Astrocyte (in vitro differentiated cells and primary cell): Measurements from ENCODE around the gene ITGA2B. TPM values are rescaled to one million over a fixed set of nuclear protein-coding genes. Genes with fewer than 3 reads are reported as not detected.
"Not testable (repeated sequence)": the region's sequence is repeated elsewhere in the genome, so short reads cannot be mapped to it uniquely, and the experiment has no call there.

ENCODE experiments used
- DNase-seq: peaks from one replicate; pipeline ENCODE4 v3.0.0-alpha.2; 2010; ENCODE audit warnings: low read depth
- FAIRE-seq: peaks from 2 replicates; lab custom pipeline; 2011; peaks lifted over from hg19 to GRCh38; lab: Jason Lieb, UNC
- H2AFZ ChIP-seq: 2 replicates; pipeline ENCODE4 v1.6.0; 2012; ENCODE audit warnings: low read depth, low read length, inconsistent platforms
- H3K27ac ChIP-seq: 2 replicates; pipeline ENCODE4 v1.5.1; 2011; ENCODE audit warnings: low read depth, low read length, inconsistent platforms
- H3K27me3 ChIP-seq: 2 replicates; pipeline ENCODE4 v1.6.0; 2011; ENCODE audit warnings: low read length, inconsistent platforms; ENCODE audit not compliant: insufficient read depth
- H3K36me3 ChIP-seq: 2 replicates; pipeline ENCODE4 v1.5.1; 2011; ENCODE audit warnings: low read length, inconsistent platforms; ENCODE audit not compliant: insufficient read depth
- H3K4me1 ChIP-seq: 2 replicates; pipeline ENCODE4 v1.5.1; 2011; ENCODE audit warnings: low read length, inconsistent platforms; ENCODE audit not compliant: insufficient read depth
- H3K4me2 ChIP-seq: 2 replicates; pipeline ENCODE4 v1.6.0; 2012; ENCODE audit warnings: low read length, inconsistent platforms
- H3K4me3 ChIP-seq: 2 replicates; pipeline ENCODE4 v1.5.1; 2011; ENCODE audit warnings: low read depth, mild to moderate bottlenecking, low read length, inconsistent platforms; ENCODE audit not compliant: insufficient read depth
- H3K79me2 ChIP-seq: 2 replicates; pipeline ENCODE4 v1.6.0; 2012; ENCODE audit warnings: mild to moderate bottlenecking, low read length, inconsistent platforms; ENCODE audit not compliant: insufficient read depth
- H3K9ac ChIP-seq: 2 replicates; pipeline ENCODE4 v1.6.0; 2012; ENCODE audit warnings: mild to moderate bottlenecking, low read length, inconsistent platforms
- H3K9me3 ChIP-seq: 2 replicates; pipeline ENCODE4 v1.5.1; 2012; ENCODE audit warnings: low read depth, mild to moderate bottlenecking, low read length, inconsistent platforms; ENCODE audit not compliant: insufficient read depth
- H4K20me1 ChIP-seq: 2 replicates; pipeline ENCODE4 v1.6.0; 2012; ENCODE audit warnings: low read length, inconsistent platforms; ENCODE audit not compliant: insufficient read depth
- H3K27ac Mint-ChIP-seq: one replicate; pipeline ENCODE4 v1.8.0; 2021; ENCODE audit warnings: mild to moderate bottlenecking, mixed read lengths; ENCODE audit not compliant: unreplicated experiment
- H3K27me3 Mint-ChIP-seq: one replicate; pipeline ENCODE4 v1.8.0; 2021; ENCODE audit warnings: low read depth, mixed read lengths; ENCODE audit not compliant: unreplicated experiment
- H3K36me3 Mint-ChIP-seq: one replicate; pipeline ENCODE4 v1.8.0; 2021; ENCODE audit warnings: low read depth, mixed read lengths; ENCODE audit not compliant: unreplicated experiment
- H3K4me1 Mint-ChIP-seq: one replicate; pipeline ENCODE4 v1.8.0; 2021; ENCODE audit warnings: low read depth, mixed read lengths; ENCODE audit not compliant: unreplicated experiment
- H3K4me3 Mint-ChIP-seq: one replicate; pipeline ENCODE4 v1.8.0; 2021; ENCODE audit warnings: mild to moderate bottlenecking, moderate library complexity, mixed read lengths; ENCODE audit not compliant: unreplicated experiment
- H3K9me3 Mint-ChIP-seq: one replicate; pipeline ENCODE4 v1.8.0; 2021; ENCODE audit warnings: mild to moderate bottlenecking, mixed read lengths; ENCODE audit not compliant: unreplicated experiment
- EZH2 ChIP-seq: IDR thresholded peaks from 2 replicates; pipeline ENCODE4 v1.6.1; 2012; ENCODE audit warnings: mild to moderate bottlenecking, low read length, inconsistent platforms; ENCODE audit not compliant: insufficient read depth
- total RNA-seq: library from RNA; stranded (reverse); gene quantifications from 2 replicates; pipeline ENCODE4 v1.2.1, GENCODE V29; 2021
- TF ChIP-seq, protein P1 (sequence below): IDR thresholded peaks from 2 replicates; pipeline ENCODE4 v1.5.1; 2011; ENCODE audit warnings: low read depth, mild to moderate bottlenecking, inconsistent platforms, low read length, moderate library complexity; ENCODE audit not compliant: insufficient read depth

Gene ITGA2B
- total RNA-seq, 1 donor from 2014 or later: 0.68 TPM

GRCh38 chr17:44344939-44345453 is 44.5 kb downstream of the ITGA2B start, which contains the start of gene GRN:
GRN (plus strand) TSS chr17:44345302; CDS start chr17:44349165, 3,863 bp downstream.
- H3K27me3 Mint-ChIP-seq: peaks cover 26% of the 10 kb centered on the region
- DNase-seq: peak; percentile 98
- peak; percentile 56 for FAIRE-seq
- no peaks in the 10 kb centered on the region for H3K36me3 ChIP-seq
- H3K27ac ChIP-seq: peak within 1 kb of the TSS; percentile 49
- H3K36me3 Mint-ChIP-seq: peaks cover 3% of the 10 kb centered on the region
- H2AFZ ChIP-seq: peak within 1 kb of the TSS; percentile 81
- peak within 1 kb of the TSS; percentile 95 for H3K4me3 ChIP-seq
- H3K4me2 ChIP-seq: peak within 1 kb of the TSS; percentile 97
- peaks cover 13% of the 10 kb centered on the region for H3K79me2 ChIP-seq
- TF ChIP-seq, protein P1, sequence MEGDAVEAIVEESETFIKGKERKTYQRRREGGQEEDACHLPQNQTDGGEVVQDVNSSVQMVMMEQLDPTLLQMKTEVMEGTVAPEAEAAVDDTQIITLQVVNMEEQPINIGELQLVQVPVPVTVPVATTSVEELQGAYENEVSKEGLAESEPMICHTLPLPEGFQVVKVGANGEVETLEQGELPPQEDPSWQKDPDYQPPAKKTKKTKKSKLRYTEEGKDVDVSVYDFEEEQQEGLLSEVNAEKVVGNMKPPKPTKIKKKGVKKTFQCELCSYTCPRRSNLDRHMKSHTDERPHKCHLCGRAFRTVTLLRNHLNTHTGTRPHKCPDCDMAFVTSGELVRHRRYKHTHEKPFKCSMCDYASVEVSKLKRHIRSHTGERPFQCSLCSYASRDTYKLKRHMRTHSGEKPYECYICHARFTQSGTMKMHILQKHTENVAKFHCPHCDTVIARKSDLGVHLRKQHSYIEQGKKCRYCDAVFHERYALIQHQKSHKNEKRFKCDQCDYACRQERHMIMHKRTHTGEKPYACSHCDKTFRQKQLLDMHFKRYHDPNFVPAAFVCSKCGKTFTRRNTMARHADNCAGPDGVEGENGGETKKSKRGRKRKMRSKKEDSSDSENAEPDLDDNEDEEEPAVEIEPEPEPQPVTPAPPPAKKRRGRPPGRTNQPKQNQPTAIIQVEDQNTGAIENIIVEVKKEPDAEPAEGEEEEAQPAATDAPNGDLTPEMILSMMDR: no peak
- TF ChIP-seq EZH2: no peak
- peak within 1 kb of the TSS; percentile 98 for H3K4me3 Mint-ChIP-seq
- no peaks in the 10 kb centered on the region for H3K9me3 ChIP-seq
- H3K4me1 Mint-ChIP-seq: peaks cover 2% of the 10 kb centered on the region
- H3K27ac Mint-ChIP-seq: peak within 1 kb of the TSS; percentile 89
- peak within 1 kb of the TSS; percentile 90 for H3K9ac ChIP-seq
- peaks cover 2% of the 10 kb centered on the region for H3K27me3 ChIP-seq
- H4K20me1 ChIP-seq: peaks cover 30% of the 10 kb centered on the region
- H3K9me3 Mint-ChIP-seq: no peaks in the 10 kb centered on the region
- no peaks in the 10 kb centered on the region for H3K4me1 ChIP-seq

DNA sequence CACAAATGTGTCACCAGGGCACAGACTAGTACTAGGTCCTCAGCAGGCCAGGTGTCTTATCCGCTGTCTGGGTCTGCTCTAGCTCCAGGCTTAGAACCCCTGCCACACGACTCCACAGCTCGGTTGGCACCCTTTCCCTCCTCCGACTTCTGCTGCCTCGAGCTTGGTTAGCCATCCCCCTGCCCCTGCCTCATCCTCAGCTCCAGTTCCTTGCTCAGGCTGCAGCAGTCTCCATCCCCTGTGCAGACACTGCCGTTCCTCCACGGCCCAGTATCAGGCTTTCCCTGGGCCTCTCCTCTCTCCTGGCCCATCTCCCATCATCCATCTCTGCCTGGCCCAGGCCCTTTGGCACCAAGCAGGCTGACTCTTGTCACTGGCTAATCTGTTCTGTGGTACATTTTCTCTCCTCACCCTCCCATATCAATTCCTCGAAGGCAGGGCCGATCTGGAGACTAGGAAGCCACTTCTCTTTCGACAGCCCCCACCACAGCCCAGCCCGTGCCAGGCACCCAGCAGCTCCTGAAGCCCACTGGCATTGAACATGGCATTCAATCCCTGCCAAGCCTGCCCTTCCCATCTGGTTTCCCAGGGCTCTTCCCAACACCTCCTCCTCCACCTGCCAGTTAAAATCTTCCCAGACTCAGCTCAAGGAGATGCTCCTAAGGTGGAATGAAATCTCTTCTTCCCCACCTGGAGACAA is 45.8 kb downstream of the ITGA2B start:
- Histone ChIP-seq H3K9me3 (no peaks in the 10 kb centered on the region), H3K79me2 (peaks cover 13% of the 10 kb centered on the region), H3K4me2 (no peak overlapping the region), H3K9ac (no peak overlapping the region), H2AFZ (peak overlapping the region; percentile 41), H3K36me3 (no peaks in the 10 kb centered on the region), H4K20me1 (peaks cover 20% of the 10 kb centered on the region), H3K4me3 (no peak overlapping the region), H3K27ac (no peak overlapping the region), H3K27me3 (peaks cover 2% of the 10 kb centered on the region), H3K4me1 (no peaks in the 10 kb centered on the region)
- DNase-seq (no peak), FAIRE-seq (no peak)
- Mint-ChIP-seq H3K27me3 (peaks cover 26% of the 10 kb centered on the region), H3K9me3 (no peaks in the 10 kb centered on the region), H3K27ac (no peak overlapping the region), H3K4me3 (peak overlapping the region; percentile 40), H3K36me3 (peaks cover 2% of the 10 kb centered on the region), H3K4me1 (peaks cover 2% of the 10 kb centered on the region)
- TF ChIP-seq, protein P1: no peak
- no peak for TF ChIP-seq EZH2

GRCh38 chr17:44340553-44340952 is 48.9 kb downstream of the ITGA2B start:
- not testable (repeated sequence) for FAIRE-seq

More at GRCh38 chr17:44340553-44340952, 48.9 kb downstream of the ITGA2B start:
- not testable (repeated sequence) for H3K36me3 ChIP-seq, H3K9me3 ChIP-seq, H3K27me3 ChIP-seq, H3K9ac ChIP-seq, H3K4me2 ChIP-seq, H3K27ac Mint-ChIP-seq, H3K36me3 Mint-ChIP-seq, DNase-seq, H2AFZ ChIP-seq, H3K4me3 ChIP-seq, H3K4me1 Mint-ChIP-seq, H3K9me3 Mint-ChIP-seq, H3K4me1 ChIP-seq, H3K4me3 Mint-ChIP-seq, H4K20me1 ChIP-seq, H3K27ac ChIP-seq, H3K79me2 ChIP-seq
- H3K27me3 Mint-ChIP-seq: peaks cover 33% of the 10 kb centered on the region
